CD14-positive monocyte (primary cell): ENCODE results near the gene SGSH. TPM values are rescaled to one million over a fixed set of nuclear protein-coding genes. Genes with fewer than 3 reads are reported as not detected.

Experiments
- DNase-seq, 3 donors: peaks; one replicate each; pipeline ENCODE4 v3.0.0-alpha.2; 2011 to 2022
- H2AFZ ChIP-seq: 2 replicates; pipeline ENCODE4 v1.6.0; 2012; ENCODE audit warnings: mild to moderate bottlenecking, low read depth, low read length, inconsistent platforms; ENCODE audit not compliant: insufficient read depth, poor library complexity, severe bottlenecking
- H3K27ac ChIP-seq, 2 donors: 1 replicate in 1 of 2; 2 replicates in 1 of 2; pipeline ENCODE4 v1.5.1; 2012 to 2013; ENCODE audit warnings: low read length in 2 of 2, control low read depth in 1 of 2, inconsistent platforms in 1 of 2, low read depth in 1 of 2, mild to moderate bottlenecking in 1 of 2
- H3K27me3 ChIP-seq, 2 donors: one replicate each; pipeline versions ENCODE4 v1.6.0 to v1.6.1; 2011 to 2013; ENCODE audit warnings: low read length in 2 of 2; ENCODE audit not compliant: control insufficient read depth in 2 of 2, insufficient read depth in 2 of 2
- H3K36me3 ChIP-seq, 2 donors: replicated peaks in 1 of 2; 1 replicate in 1 of 2; 2 replicates in 1 of 2; pipeline versions ENCODE4 v1.5.1 to v1.6.1; 2012 to 2013; ENCODE audit warnings: low read length in 2 of 2, control low read depth in 1 of 2, inconsistent platforms in 1 of 2, mild to moderate bottlenecking in 1 of 2; ENCODE audit not compliant: insufficient read depth in 2 of 2, control insufficient read depth in 1 of 2
- H3K4me1 ChIP-seq, 2 donors: 1 replicate in 1 of 2; 2 replicates in 1 of 2; pipeline versions ENCODE4 v1.5.1 to v1.6.1; 2012 to 2013; ENCODE audit warnings: low read length in 2 of 2, control low read depth in 1 of 2, inconsistent platforms in 1 of 2, mild to moderate bottlenecking in 1 of 2, moderate library complexity in 1 of 2; ENCODE audit not compliant: insufficient read depth in 2 of 2, control insufficient read depth in 1 of 2
- H3K4me2 ChIP-seq: replicated peaks from 2 replicates; pipeline ENCODE3; 2012; ENCODE audit warnings: low read length, moderate library complexity, mild to moderate bottlenecking; ENCODE audit not compliant: poor library complexity, severe bottlenecking; ENCODE audit errors: extremely low read depth
- H3K4me3 ChIP-seq, 3 experiments: fragments of 200-600 bp in 1 of 3; sonication (generic) in 1 of 3; replicated peaks in 1 of 3; 1 replicate in 2 of 3; 2 replicates in 1 of 3; pipeline ENCODE4 v1.5.1; 2011 to 2013; ENCODE audit warnings: low read length in 3 of 3, mild to moderate bottlenecking in 3 of 3, control low read depth in 2 of 3, low read depth in 2 of 3, inconsistent platforms in 1 of 3, moderate library complexity in 1 of 3
- H3K79me2 ChIP-seq: 2 replicates; pipeline ENCODE4 v1.6.0; 2012; ENCODE audit warnings: mild to moderate bottlenecking, control low read depth, inconsistent platforms, low read length, moderate library complexity; ENCODE audit not compliant: insufficient read depth
- H3K9ac ChIP-seq: 2 replicates; pipeline ENCODE4 v1.6.0; 2017; ENCODE audit warnings: low read length, mild to moderate bottlenecking; ENCODE audit not compliant: insufficient read depth, poor library complexity, severe bottlenecking
- H3K9me3 ChIP-seq, 2 donors: replicated peaks in 1 of 2; 1 replicate in 1 of 2; 2 replicates in 1 of 2; pipeline versions ENCODE4 v1.5.1 to v1.6.1; 2012 to 2013; ENCODE audit warnings: low read length in 2 of 2, control low read depth in 1 of 2; ENCODE audit not compliant: control insufficient read depth in 1 of 2, insufficient read depth in 1 of 2
- H4K20me1 ChIP-seq: 2 replicates; pipeline ENCODE4 v1.6.0; 2012; ENCODE audit warnings: mild to moderate bottlenecking, low read length, control low read depth, moderate library complexity; ENCODE audit not compliant: insufficient read depth
- H3K27ac Mint-ChIP-seq, 7 donors: one replicate each; pipeline ENCODE4 v1.8.0; 2020; ENCODE audit warnings: mild to moderate bottlenecking in 7 of 7, mixed read lengths in 7 of 7, moderate library complexity in 6 of 7, inconsistent platforms in 2 of 7
- H3K27me3 Mint-ChIP-seq, 3 donors: one replicate each; pipeline ENCODE4 v1.8.0; 2021 to 2022; ENCODE audit warnings: low read depth in 3 of 3, mild to moderate bottlenecking in 3 of 3, mixed read lengths in 3 of 3, moderate library complexity in 3 of 3, inconsistent platforms in 1 of 3
- H3K36me3 Mint-ChIP-seq, 2 donors: one replicate each; pipeline ENCODE4 v1.8.0; 2020; ENCODE audit warnings: mixed read lengths in 2 of 2, inconsistent platforms in 1 of 2, mild to moderate bottlenecking in 1 of 2
- H3K4me1 Mint-ChIP-seq: one replicate; pipeline ENCODE4 v1.8.0; 2020; ENCODE audit warnings: mild to moderate bottlenecking, mixed read lengths
- H3K4me3 Mint-ChIP-seq, 2 donors: one replicate each; pipeline ENCODE4 v1.8.0; 2020; ENCODE audit warnings: mild to moderate bottlenecking in 2 of 2, mixed read lengths in 2 of 2, moderate library complexity in 1 of 2
- H3K9me3 Mint-ChIP-seq, 7 donors: one replicate each; pipeline ENCODE4 v1.8.0; 2020 to 2022; ENCODE audit warnings: mixed read lengths in 7 of 7, mild to moderate bottlenecking in 6 of 7, moderate library complexity in 6 of 7, inconsistent platforms in 2 of 7
- CTCF ChIP-seq: fragments of 200-600 bp; IDR thresholded peaks from one replicate; pipeline ENCODE4 v1.8.0; 2022; ENCODE audit warnings: antibody characterized with exemption, mild to moderate bottlenecking
- WGBS: methylation state at CpG from one replicate; pipeline ENCODE4 v1.1.5; 2013; ENCODE audit warnings: missing lambda C conversion rate; ENCODE audit not compliant: insufficient coverage; 5-methylcytosine and 5-hydroxymethylcytosine counted together
- intact Hi-C, 2 donors: fragments of 100-400 bp; cut with micrococcal nuclease; formaldehyde crosslinking; loops; one replicate each; pipeline versions ENCODE4 v1.15.0 to v1.15.1; 2023
- polyA plus RNA-seq, 3 donors: library from polyadenylated mRNA; depleted of rRNA in 1 of 3; unstranded in 2 of 3; stranded (reverse) in 1 of 3; fragments of 300-500 nt in 2 of 3; fragments of >200 nt in 1 of 3; fragmentation: Illumina TruSeq in 2 of 3; gene quantifications; 1 replicate in 2 of 3; 2 replicates in 1 of 3; pipeline ENCODE4 v1.2.3, GENCODE V29; 2012 to 2021

The SGSH gene
- polyA plus RNA-seq, 3 donors, result 21.1 to 193 (median 31.3) TPM

- peak; percentile 73 for TF ChIP-seq CTCF
- Histone ChIP-seq H3K36me3 (no peaks in the 10 kb centered on the region), H3K4me3 (no peak overlapping the region), H3K79me2 (no peaks in the 10 kb centered on the region), H4K20me1 (peaks cover 6% of the 10 kb centered on the region), H3K9ac (no peak overlapping the region), H2AFZ (no peak overlapping the region), H3K9me3 (no peaks in the 10 kb centered on the region), H3K27ac (no peak overlapping the region), H3K4me1 (peaks cover 21 to 22% of the 10 kb centered on the region in 2 donors), H3K4me2 (no peak overlapping the region), H3K27me3 (no peaks in the 10 kb centered on the region)
- intact Hi-C loops, result loop anchor here (1.0 to 5.0 kb wide), 4 partner anchors 36 to 61 kb away; no protein-coding TSS in a partner anchor
- Mint-ChIP-seq H3K27ac (no peak overlapping the region), H3K9me3 (peaks cover 0 to 2% (median 0%) of the 10 kb centered on the region in 7 donors), H3K27me3 (peaks cover 0 to 15% (median 5%) of the 10 kb centered on the region in 3 donors), H3K4me3 (no peak overlapping the region), H3K36me3 (peaks cover 0 to 4% of the 10 kb centered on the region in 2 donors), H3K4me1 (peaks cover 27% of the 10 kb centered on the region)
- peak; percentile 43 to 59 (median 58) for DNase-seq
- 26% methylated on average over 8 of the region's 13 CpGs for WGBS
Observed at GRCh38 chr17:80252871-80253270, 32.7 kb upstream of the SGSH start.

- H3K27ac ChIP-seq, result no peak overlapping the region
- 90% methylated on average over 10 of the region's 11 CpGs for WGBS
- H3K9me3 ChIP-seq, result no peaks in the 10 kb centered on the region
- no peaks in the 10 kb centered on the region for H3K27me3 ChIP-seq
- TF ChIP-seq CTCF, result no peak
- H3K4me2 ChIP-seq, result no peak overlapping the region
- intact Hi-C loops, result loop anchor here (5.0 kb wide), 3 partner anchors 35 to 60 kb away; no protein-coding TSS in a partner anchor
- no peak for DNase-seq
- H2AFZ ChIP-seq, result no peak overlapping the region
- peaks cover 0 to 2% (median 0%) of the 10 kb centered on the region in 7 donors for H3K9me3 Mint-ChIP-seq
- no peak overlapping the region for H3K27ac Mint-ChIP-seq
- H3K4me1 ChIP-seq, result peaks cover 21 to 22% of the 10 kb centered on the region in 2 donors
- H3K27me3 Mint-ChIP-seq, result peaks cover 0 to 11% (median 5%) of the 10 kb centered on the region in 3 donors
- no peak overlapping the region for H3K4me3 ChIP-seq
- H3K79me2 ChIP-seq, result no peaks in the 10 kb centered on the region
- H3K36me3 Mint-ChIP-seq, result peaks cover 0 to 4% of the 10 kb centered on the region in 2 donors
- H3K36me3 ChIP-seq, result no peaks in the 10 kb centered on the region
- H4K20me1 ChIP-seq, result peaks cover 6% of the 10 kb centered on the region
- peaks cover 27% of the 10 kb centered on the region for H3K4me1 Mint-ChIP-seq
- no peak overlapping the region for H3K9ac ChIP-seq
- no peak overlapping the region for H3K4me3 Mint-ChIP-seq
Observed at GRCh38 chr17:80251966-80252365, 31.8 kb upstream of the SGSH start.
